ENCODE results near the gene ST8SIA2.

ST8SIA2 gene

DNA sequence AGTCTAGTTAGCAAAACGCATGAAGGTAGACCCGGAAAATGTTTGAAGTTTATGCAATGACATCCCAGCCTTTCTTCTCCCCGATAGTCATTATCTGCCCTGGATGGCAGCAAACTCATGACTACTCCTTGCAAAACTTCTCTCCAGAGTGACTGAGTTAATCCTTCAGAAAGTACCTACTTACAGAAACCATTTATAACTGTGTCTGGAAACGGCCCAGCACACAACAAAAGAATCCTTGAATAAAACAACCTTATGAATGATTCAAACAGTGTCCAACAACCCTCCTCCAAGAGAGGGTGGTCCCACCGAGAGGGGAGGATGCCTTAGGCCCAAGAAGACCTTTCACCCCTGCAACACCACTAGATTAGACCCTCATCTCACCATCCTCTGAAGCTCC, 14.2 kb downstream of the ST8SIA2 start:
- H3K9me3 ChIP-seq (ENCODE audit: severe bottlenecking): no peaks in the 10 kb centered on the region
- DNase-seq: no peak
- H3K36me3 ChIP-seq: no peaks in the 10 kb centered on the region
- H3K4me3 ChIP-seq (ENCODE audit: low read depth, low read length): no peak overlapping the region
- H3K27me3 ChIP-seq (ENCODE audit: insufficient read depth, low read depth, severe bottlenecking): no peaks in the 10 kb centered on the region
- H3K27ac ChIP-seq: no peak overlapping the region
- TF ChIP-seq, protein P1, sequence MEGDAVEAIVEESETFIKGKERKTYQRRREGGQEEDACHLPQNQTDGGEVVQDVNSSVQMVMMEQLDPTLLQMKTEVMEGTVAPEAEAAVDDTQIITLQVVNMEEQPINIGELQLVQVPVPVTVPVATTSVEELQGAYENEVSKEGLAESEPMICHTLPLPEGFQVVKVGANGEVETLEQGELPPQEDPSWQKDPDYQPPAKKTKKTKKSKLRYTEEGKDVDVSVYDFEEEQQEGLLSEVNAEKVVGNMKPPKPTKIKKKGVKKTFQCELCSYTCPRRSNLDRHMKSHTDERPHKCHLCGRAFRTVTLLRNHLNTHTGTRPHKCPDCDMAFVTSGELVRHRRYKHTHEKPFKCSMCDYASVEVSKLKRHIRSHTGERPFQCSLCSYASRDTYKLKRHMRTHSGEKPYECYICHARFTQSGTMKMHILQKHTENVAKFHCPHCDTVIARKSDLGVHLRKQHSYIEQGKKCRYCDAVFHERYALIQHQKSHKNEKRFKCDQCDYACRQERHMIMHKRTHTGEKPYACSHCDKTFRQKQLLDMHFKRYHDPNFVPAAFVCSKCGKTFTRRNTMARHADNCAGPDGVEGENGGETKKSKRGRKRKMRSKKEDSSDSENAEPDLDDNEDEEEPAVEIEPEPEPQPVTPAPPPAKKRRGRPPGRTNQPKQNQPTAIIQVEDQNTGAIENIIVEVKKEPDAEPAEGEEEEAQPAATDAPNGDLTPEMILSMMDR (IDR thresholded peaks at IDR 0.05; ENCODE audit: low read depth, low read length): no peak

DNA sequence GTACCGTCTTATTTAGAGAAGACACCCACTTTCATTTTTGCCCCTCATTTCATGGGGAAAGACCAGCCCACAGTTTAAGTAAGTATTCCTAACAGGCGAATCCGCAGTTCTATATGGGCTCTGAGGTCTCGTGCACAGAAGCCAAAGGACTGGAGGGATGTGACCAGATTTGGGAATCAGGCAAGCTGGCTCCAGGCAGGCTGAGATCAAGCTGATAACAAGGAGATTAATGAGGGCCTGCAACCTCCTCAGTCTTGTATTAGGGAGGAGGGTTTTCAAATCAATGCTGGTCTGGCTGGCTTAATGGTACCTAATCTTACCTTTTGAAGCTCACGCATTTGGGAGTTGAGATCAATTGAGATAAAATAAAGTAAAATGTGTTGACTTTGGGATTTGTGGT, 15.3 kb downstream of the ST8SIA2 start:
- Histone ChIP-seq H3K36me3 (peaks cover 6% of the 10 kb centered on the region; the same call in 1 of the 2 replicates), H3K4me3 (ENCODE audit: low read depth, low read length) (no peak overlapping the region), H3K27me3 (ENCODE audit: insufficient read depth, low read depth, severe bottlenecking) (no peaks in the 10 kb centered on the region), H3K9me3 (ENCODE audit: severe bottlenecking) (no peaks in the 10 kb centered on the region), H3K27ac (peak overlapping the region; percentile 43)
- DNase-seq: peak; percentile 64
- TF ChIP-seq, protein P1 (IDR thresholded peaks at IDR 0.05; ENCODE audit: low read depth, low read length): no peak

DNA sequence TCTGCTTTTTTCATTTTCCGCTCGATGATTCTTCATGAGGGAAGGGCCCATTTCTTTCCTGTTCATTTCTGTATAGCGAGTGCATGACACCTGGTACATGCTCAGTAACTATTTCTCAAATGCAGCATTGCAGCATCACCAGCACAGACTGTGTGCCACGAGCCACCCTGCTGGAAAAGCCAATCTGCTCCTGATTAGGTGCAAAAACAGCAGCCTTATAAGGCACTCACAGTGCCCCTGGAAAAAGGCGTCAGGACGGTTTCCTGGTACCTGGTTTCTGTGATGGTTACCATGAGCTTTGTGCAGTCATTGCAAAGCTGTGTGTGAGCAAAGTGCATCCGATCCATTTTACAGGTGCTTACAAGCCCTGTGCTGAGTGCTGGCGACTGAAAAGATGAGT, 15.8 kb downstream of the ST8SIA2 start:
- H3K4me3 ChIP-seq (ENCODE audit: low read depth, low read length): no peak overlapping the region
- no peak overlapping the region; the same call in 1 of the 2 replicates for H3K27ac ChIP-seq
- no peaks in the 10 kb centered on the region for H3K9me3 ChIP-seq (ENCODE audit: severe bottlenecking)
- no peak for DNase-seq
- TF ChIP-seq, protein P1 (IDR thresholded peaks at IDR 0.05; ENCODE audit: low read depth, low read length): no peak
- no peaks in the 10 kb centered on the region for H3K27me3 ChIP-seq (ENCODE audit: insufficient read depth, low read depth, severe bottlenecking)
- peaks cover 6% of the 10 kb centered on the region; the same call in 1 of the 2 replicates for H3K36me3 ChIP-seq

DNA sequence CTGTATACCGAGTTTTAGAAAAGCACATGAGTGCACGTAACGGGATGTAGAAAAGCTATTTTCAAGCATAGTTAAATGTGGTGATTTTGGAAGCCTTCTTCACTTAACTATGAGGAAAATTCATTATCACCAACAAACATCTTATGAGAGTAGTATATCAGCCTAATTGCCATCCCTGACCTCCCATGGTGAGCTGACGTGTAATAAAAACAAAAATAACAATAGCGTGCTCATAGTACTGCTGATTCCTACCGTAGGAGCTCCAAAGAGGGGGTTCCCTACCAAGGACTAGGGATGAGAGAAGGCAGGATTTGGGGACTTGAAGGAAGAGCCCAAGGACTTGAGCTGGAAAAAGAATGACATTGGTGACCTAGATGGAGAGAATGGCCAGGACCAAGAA, 16.9 kb downstream of the ST8SIA2 start:
- no peaks in the 10 kb centered on the region for H3K27me3 ChIP-seq (ENCODE audit: insufficient read depth, low read depth, severe bottlenecking)
- TF ChIP-seq, protein P1 (IDR thresholded peaks at IDR 0.05; ENCODE audit: low read depth, low read length): no peak

DNA sequence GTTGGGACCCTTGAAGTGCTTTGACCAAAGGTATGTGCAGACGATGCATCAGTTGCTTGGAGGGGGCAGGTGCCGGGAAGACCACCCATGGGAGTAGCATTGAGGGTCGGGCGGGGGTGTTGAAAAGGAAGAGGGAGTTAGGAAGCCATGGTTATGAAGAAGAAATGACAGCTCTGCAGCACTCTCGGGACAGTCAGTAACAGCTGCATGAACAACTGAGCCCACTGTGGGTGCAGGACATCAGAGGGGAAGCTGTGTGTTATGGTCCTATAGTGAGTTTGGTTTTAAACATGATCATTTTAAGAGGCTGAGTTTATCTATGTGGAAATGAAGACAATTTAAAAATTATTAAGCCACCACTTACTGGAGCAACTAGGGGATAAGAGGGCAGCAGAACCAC, 17.6 kb downstream of the ST8SIA2 start:
- TF ChIP-seq, protein P1 (IDR thresholded peaks at IDR 0.05; ENCODE audit: low read depth, low read length): no peak
- no peaks in the 10 kb centered on the region for H3K9me3 ChIP-seq (ENCODE audit: severe bottlenecking)
- H3K36me3 ChIP-seq: peaks cover 6% of the 10 kb centered on the region; the same call in 1 of the 2 replicates
- no peak for DNase-seq
- H3K4me3 ChIP-seq (ENCODE audit: low read depth, low read length): no peak overlapping the region
- no peak overlapping the region for H3K27ac ChIP-seq
- H3K27me3 ChIP-seq (ENCODE audit: insufficient read depth, low read depth, severe bottlenecking): no peaks in the 10 kb centered on the region

More for the DNA sequence above, 16.9 kb downstream of the ST8SIA2 start:
- Histone ChIP-seq H3K4me3 (ENCODE audit: low read depth, low read length) (no peak overlapping the region), H3K36me3 (peaks cover 6% of the 10 kb centered on the region; the same call in 1 of the 2 replicates), H3K27ac (no peak overlapping the region), H3K9me3 (ENCODE audit: severe bottlenecking) (no peaks in the 10 kb centered on the region)
- DNase-seq: no peak

DNA sequence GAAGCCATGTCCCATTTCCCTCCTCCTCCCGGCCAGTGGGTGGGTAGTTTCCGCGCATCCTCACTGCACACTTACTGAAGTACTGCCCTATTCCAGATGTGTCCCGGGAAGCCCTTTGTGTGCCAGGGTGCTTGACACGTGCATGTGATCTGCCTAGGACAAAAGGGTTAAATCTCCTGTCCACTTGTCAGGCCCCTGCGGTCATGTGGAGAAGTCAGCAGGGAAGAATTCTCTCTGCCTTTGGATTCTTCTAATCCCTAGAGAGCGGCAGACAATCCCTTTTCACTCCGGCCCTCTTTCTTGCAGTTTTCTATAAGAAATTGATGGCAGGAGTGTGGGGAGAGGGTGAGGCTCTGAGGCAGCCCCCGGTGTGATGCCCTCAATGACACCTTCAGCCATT, 19.8 kb downstream of the ST8SIA2 start:
- no peaks in the 10 kb centered on the region for H3K9me3 ChIP-seq (ENCODE audit: severe bottlenecking)
- no peak overlapping the region for H3K27ac ChIP-seq
- DNase-seq: no peak
- H3K4me3 ChIP-seq (ENCODE audit: low read depth, low read length): no peak overlapping the region
- H3K36me3 ChIP-seq: peaks cover 9% of the 10 kb centered on the region; the same call in 1 of the 2 replicates
- H3K27me3 ChIP-seq (ENCODE audit: insufficient read depth, low read depth, severe bottlenecking): no peaks in the 10 kb centered on the region
- TF ChIP-seq, protein P1 (IDR thresholded peaks at IDR 0.05; ENCODE audit: low read depth, low read length): no peak

Data from WERI-Rb-1 (cell line).